ENCODE results near the gene SOCS6.

DNA sequence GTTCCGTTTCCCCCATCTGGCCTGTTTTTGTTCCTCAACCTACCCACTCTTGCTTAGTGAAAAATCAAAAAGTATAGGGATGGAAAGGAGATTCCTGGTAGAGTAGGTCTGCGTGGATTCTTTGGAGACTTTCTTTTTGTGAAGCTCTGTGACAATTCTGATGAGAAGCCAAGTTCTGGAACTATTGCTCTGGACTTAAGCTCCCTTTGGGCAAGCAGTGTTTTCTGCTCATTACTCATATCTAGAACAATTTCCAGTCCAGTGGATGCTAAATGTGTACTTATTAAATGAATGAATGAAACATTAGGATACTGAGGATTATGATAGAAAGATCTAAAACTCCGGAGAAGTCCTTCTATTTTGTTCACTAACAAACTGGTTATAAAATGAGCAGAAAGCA lies 76.5 kb downstream of the SOCS6 start:
- TF ChIP-seq, protein P1, sequence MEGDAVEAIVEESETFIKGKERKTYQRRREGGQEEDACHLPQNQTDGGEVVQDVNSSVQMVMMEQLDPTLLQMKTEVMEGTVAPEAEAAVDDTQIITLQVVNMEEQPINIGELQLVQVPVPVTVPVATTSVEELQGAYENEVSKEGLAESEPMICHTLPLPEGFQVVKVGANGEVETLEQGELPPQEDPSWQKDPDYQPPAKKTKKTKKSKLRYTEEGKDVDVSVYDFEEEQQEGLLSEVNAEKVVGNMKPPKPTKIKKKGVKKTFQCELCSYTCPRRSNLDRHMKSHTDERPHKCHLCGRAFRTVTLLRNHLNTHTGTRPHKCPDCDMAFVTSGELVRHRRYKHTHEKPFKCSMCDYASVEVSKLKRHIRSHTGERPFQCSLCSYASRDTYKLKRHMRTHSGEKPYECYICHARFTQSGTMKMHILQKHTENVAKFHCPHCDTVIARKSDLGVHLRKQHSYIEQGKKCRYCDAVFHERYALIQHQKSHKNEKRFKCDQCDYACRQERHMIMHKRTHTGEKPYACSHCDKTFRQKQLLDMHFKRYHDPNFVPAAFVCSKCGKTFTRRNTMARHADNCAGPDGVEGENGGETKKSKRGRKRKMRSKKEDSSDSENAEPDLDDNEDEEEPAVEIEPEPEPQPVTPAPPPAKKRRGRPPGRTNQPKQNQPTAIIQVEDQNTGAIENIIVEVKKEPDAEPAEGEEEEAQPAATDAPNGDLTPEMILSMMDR (IDR thresholded peaks at IDR 0.05), result no peak
- no peak for TF ChIP-seq EZH2 (IDR thresholded peaks at IDR 0.05; ENCODE audit: borderline replicate concordance, insufficient read depth, low read depth, low read length, poor library complexity, severe bottlenecking)

All from B cell (primary cell).